GM12878 (cell line): Measurements from ENCODE around the gene HPGD. TPM values are rescaled to one million over a fixed set of nuclear protein-coding genes. Genes with fewer than 3 reads are reported as not detected.

Experiments used
- ATAC-seq: fragments of 200-7000 bp; cut with Tn5 transposase; 3 replicates; pipeline ENCODE4 v1.9.1; 2020; ENCODE audit warnings: mild to moderate bottlenecking, moderate library complexity
- BruUV-seq: library from RNA; stranded (reverse); fragments of 400-500 nt; replicated peaks from 2 replicates; lab custom pipeline; 2021; lab: Mats Ljungman, UMichigan
- CTCF ChIA-PET: fragments of 300-600 bp; sonication (Branson Sonifier 250); formaldehyde crosslinking; extraction: SDS; loops from one replicate; lab custom pipeline; 2021; ENCODE audit warnings: inconsistent platforms; lab: Yijun Ruan, JAX
- POLR2A ChIA-PET: fragments of 350-600 bp; formaldehyde crosslinking; extraction: SDS; loops from one replicate; lab custom pipeline; 2021; ENCODE audit warnings: inconsistent platforms; lab: Charles Lee
- RAD21 ChIA-PET: fragments of 300-600 bp; sonication (Branson Sonifier 250); formaldehyde crosslinking; loops from one replicate; lab custom pipeline; 2023; ENCODE audit warnings: antibody characterized with exemption; ENCODE audit not compliant: unreplicated experiment; lab: Charles Lee
- SMC1A ChIA-PET: fragments of 300-600 bp; sonication (Branson Sonifier 250); formaldehyde crosslinking; loops from one replicate; lab custom pipeline; 2023; ENCODE audit not compliant: unreplicated experiment, uncharacterized antibody; lab: Charles Lee
- DNase-seq: peaks from one replicate; pipeline ENCODE4 v3.0.0-alpha.2; 2011; ENCODE audit warnings: low read depth, low spot score
- FAIRE-seq: peaks from 3 replicates; lab custom pipeline; 2011; peaks lifted over from hg19 to GRCh38; lab: Jason Lieb, UNC
- H2AFZ ChIP-seq: 2 replicates; pipeline ENCODE4 v1.6.0; 2011; ENCODE audit warnings: low read depth, low read length, control low read depth; ENCODE audit not compliant: control insufficient read depth
- H3K27ac ChIP-seq: 2 replicates; pipeline ENCODE4 v1.5.1; 2011; ENCODE audit warnings: control low read depth; ENCODE audit not compliant: control insufficient read depth, insufficient read depth
- H3K27me3 ChIP-seq, 2 experiments: replicated peaks in 1 of 2; 2 replicates each; pipeline versions ENCODE4 v1.6.0 to v1.6.1; 2011; ENCODE audit warnings: low read length in 1 of 2; ENCODE audit not compliant: control insufficient read depth in 2 of 2, insufficient read depth in 2 of 2
- H3K36me3 ChIP-seq, 2 experiments: 2 replicates each; pipeline ENCODE4 v1.5.1; 2011; ENCODE audit warnings: low read length in 1 of 2; ENCODE audit not compliant: control insufficient read depth in 2 of 2, insufficient read depth in 2 of 2
- H3K4me1 ChIP-seq: 2 replicates; pipeline ENCODE4 v1.6.1; 2011; ENCODE audit warnings: mild to moderate bottlenecking, low read length, moderate library complexity, mixed read lengths; ENCODE audit not compliant: control insufficient read depth, insufficient read depth
- H3K4me2 ChIP-seq: 2 replicates; pipeline ENCODE4 v1.6.0; 2011; ENCODE audit warnings: control low read depth; ENCODE audit not compliant: control insufficient read depth, insufficient read depth
- H3K4me3 ChIP-seq: fragments of 200-600 bp; sonication (generic); 2 replicates; pipeline ENCODE4 v1.5.1; 2016
- H3K79me2 ChIP-seq: 2 replicates; pipeline ENCODE4 v1.6.0; 2011; ENCODE audit warnings: low read length; ENCODE audit not compliant: control insufficient read depth, insufficient read depth
- H3K9ac ChIP-seq: 2 replicates; pipeline ENCODE4 v1.8.0; 2011; ENCODE audit warnings: low read length, control low read depth, mixed read lengths; ENCODE audit not compliant: control insufficient read depth, insufficient read depth
- H3K9me3 ChIP-seq: replicated peaks from 3 replicates; pipeline ENCODE4 v1.5.1; 2011; ENCODE audit warnings: mild to moderate bottlenecking, low read length; ENCODE audit not compliant: control insufficient read depth, insufficient read depth
- H4K20me1 ChIP-seq: 2 replicates; pipeline ENCODE4 v1.6.0; 2011; ENCODE audit not compliant: control insufficient read depth, insufficient read depth
- ATF2 ChIP-seq: IDR thresholded peaks from 2 replicates; pipeline ENCODE4 v1.6.1; 2012; ENCODE audit warnings: low read length, inconsistent platforms
- BCLAF1 ChIP-seq: fragments of 450-650 bp; IDR thresholded peaks from 2 replicates; pipeline ENCODE4 v1.6.1; 2017; ENCODE audit warnings: antibody characterized with exemption, mild to moderate bottlenecking, moderate library complexity
- EGR1 ChIP-seq, 2 experiments: IDR thresholded peaks; 1 replicate in 1 of 2; 2 replicates in 1 of 2; pipeline ENCODE4 v1.6.1; 2011 to 2012; ENCODE audit warnings: low read depth in 2 of 2, low read length in 2 of 2, borderline replicate concordance in 1 of 2, mild to moderate bottlenecking in 1 of 2, moderate library complexity in 1 of 2
- FOS ChIP-seq: IDR thresholded peaks from 3 replicates; pipeline ENCODE4 v1.6.1; 2011; ENCODE audit warnings: borderline replicate concordance; ENCODE audit not compliant: insufficient read length; ENCODE audit errors: extremely low read depth
- MAX ChIP-seq: IDR thresholded peaks from 2 replicates; pipeline ENCODE4 v1.6.1; 2012; ENCODE audit warnings: low read depth, low read length, improper control_type of control experiment
- NRF1 ChIP-seq: conservative IDR thresholded peaks from 2 replicates; pipeline ENCODE4 v1.6.1; 2011; ENCODE audit warnings: mild to moderate bottlenecking, low read depth, low read length, improper control_type of control experiment
- PKNOX1 ChIP-seq: fragments of 450-650 bp; IDR thresholded peaks from 2 replicates; pipeline ENCODE4 v1.6.1; 2016; ENCODE audit warnings: mild to moderate bottlenecking
- ZBTB11 ChIP-seq: fragments of 450-650 bp; formaldehyde crosslinking; IDR thresholded peaks from 2 replicates; pipeline ENCODE4 v1.5.0; 2022; ENCODE audit warnings: mild to moderate bottlenecking, missing genetic modification characterization
- ZBTB4 ChIP-seq: fragments of 450-650 bp; formaldehyde crosslinking; IDR thresholded peaks from 2 replicates; pipeline ENCODE4 v1.4.0; 2022; ENCODE audit warnings: mild to moderate bottlenecking, moderate library complexity
- WGBS: methylation state at CpG from one replicate; pipeline ENCODE4 v1.1.6; 2016; ENCODE audit warnings: low lambda C conversion rate; ENCODE audit not compliant: insufficient replicate concordance, insufficient coverage; ENCODE audit errors: missing lambda C conversion rate; 5-methylcytosine and 5-hydroxymethylcytosine counted together
- in situ Hi-C: fragments of 300-500 bp; cut with MboI; formaldehyde crosslinking; loops from 9 replicates; pipeline ENCODE4 v1.14.3; 2018; ENCODE audit warnings: mixed read lengths
- intact Hi-C: fragments of 100-400 bp; cut with micrococcal nuclease; formaldehyde crosslinking; loops from one replicate; pipeline ENCODE4 v1.14.2; 2022; ENCODE audit not compliant: unreplicated experiment
- polyA plus RNA-seq, 11 experiments: library from polyadenylated mRNA; depleted of rRNA in 4 of 11; unstranded in 6 of 11; stranded (reverse) in 5 of 11; fragments of >200 nt; fragmentation: Nextera tagmentation in 4 of 11; fragmentation: Illumina TruSeq in 1 of 11; extraction: Ambion mirVana in 4 of 11; extraction: Trizol in 1 of 11; gene quantifications; 1 replicate in 1 of 11; 2 replicates in 10 of 11; pipeline versions ENCODE4 v1.2.1 to v1.2.3, GENCODE V29; 2011 to 2016; ENCODE audit warnings: inconsistent platforms in 2 of 11, missing spikeins in 2 of 11, low read depth in 1 of 11
- total RNA-seq, 4 experiments: library from RNA; depleted of rRNA in 3 of 4; stranded (reverse); fragments of >200 nt in 3 of 4; fragmentation: Illumina TruSeq in 1 of 4; extraction: Trizol in 1 of 4; gene quantifications; 2 replicates each; pipeline versions ENCODE4 v1.2.1 to v1.2.3, GENCODE V29; 2013 to 2021

Gene HPGD
- total and polyA plus RNA-seq, 10 of the 15 experiments (the other 5 are each of a cell fraction or from before 2014, with no cell fraction given), result 0.07 to 0.41 (median 0.24) TPM; not detected in 7

GRCh38 chr4:174467107-174467506, 55.2 kb downstream of the HPGD start:
- Histone ChIP-seq H3K79me2 (no peaks in the 10 kb centered on the region), H3K4me2 (no peak overlapping the region), H3K9ac (no peak overlapping the region), H3K4me3 (no peak overlapping the region), H3K27ac (no peak overlapping the region), H3K27me3 (no peaks in the 10 kb centered on the region), H4K20me1 (no peaks in the 10 kb centered on the region), H3K36me3 (no peaks in the 10 kb centered on the region), H3K9me3 (no peaks in the 10 kb centered on the region), H2AFZ (no peak overlapping the region), H3K4me1 (no peaks in the 10 kb centered on the region)
- ChIA-PET POLR2A (no interaction called here), SMC1A (no interaction called here), RAD21 (no interaction called here), CTCF (interaction anchor here (1.3 kb wide), 1 partner anchor 9 kb away, joined by 3 read pairs; no protein-coding TSS in a partner anchor)
- in situ Hi-C loops, result no loop called here
- WGBS, result 29% methylated on average over 3 of the region's 3 CpGs
- intact Hi-C loops, result no loop called here
- no peak for ATAC-seq
- FAIRE-seq, result no peak
- BruUV-seq, result no TSS peak
- DNase-seq, result no peak
- no peak for TF ChIP-seq EGR1 (IDR thresholded peaks at IDR 0.05; ENCODE audit: borderline replicate concordance in 1 of 2, low read depth in 2 of 2, low read length in 2 of 2)
- TF ChIP-seq ZBTB11 (CRISPR knock-in tag), result no peak
- TF ChIP-seq NRF1, result no peak
- no peak for TF ChIP-seq MAX
- no peak for TF ChIP-seq FOS
- TF ChIP-seq ATF2, result no peak
- TF ChIP-seq ZBTB4 (CRISPR knock-in tag), result no peak
- no peak for TF ChIP-seq PKNOX1
- TF ChIP-seq BCLAF1, result no peak
